C1 segment of cervical spinal cord (tissue), 14 donors: ENCODE results near the gene GALNT11.
A peak's percentile ranks its signal among the peaks of the same experiment; 100 is the strongest.
"Not testable (repeated sequence)": the region's sequence is repeated elsewhere in the genome, so short reads cannot be mapped to it uniquely, and the experiment has no call there.

Experiments
- DNase-seq, 14 donors: peaks; one replicate each; lab custom pipeline; 2025; lab: John Stamatoyannopoulos, UW

GALNT11 gene

DNA sequence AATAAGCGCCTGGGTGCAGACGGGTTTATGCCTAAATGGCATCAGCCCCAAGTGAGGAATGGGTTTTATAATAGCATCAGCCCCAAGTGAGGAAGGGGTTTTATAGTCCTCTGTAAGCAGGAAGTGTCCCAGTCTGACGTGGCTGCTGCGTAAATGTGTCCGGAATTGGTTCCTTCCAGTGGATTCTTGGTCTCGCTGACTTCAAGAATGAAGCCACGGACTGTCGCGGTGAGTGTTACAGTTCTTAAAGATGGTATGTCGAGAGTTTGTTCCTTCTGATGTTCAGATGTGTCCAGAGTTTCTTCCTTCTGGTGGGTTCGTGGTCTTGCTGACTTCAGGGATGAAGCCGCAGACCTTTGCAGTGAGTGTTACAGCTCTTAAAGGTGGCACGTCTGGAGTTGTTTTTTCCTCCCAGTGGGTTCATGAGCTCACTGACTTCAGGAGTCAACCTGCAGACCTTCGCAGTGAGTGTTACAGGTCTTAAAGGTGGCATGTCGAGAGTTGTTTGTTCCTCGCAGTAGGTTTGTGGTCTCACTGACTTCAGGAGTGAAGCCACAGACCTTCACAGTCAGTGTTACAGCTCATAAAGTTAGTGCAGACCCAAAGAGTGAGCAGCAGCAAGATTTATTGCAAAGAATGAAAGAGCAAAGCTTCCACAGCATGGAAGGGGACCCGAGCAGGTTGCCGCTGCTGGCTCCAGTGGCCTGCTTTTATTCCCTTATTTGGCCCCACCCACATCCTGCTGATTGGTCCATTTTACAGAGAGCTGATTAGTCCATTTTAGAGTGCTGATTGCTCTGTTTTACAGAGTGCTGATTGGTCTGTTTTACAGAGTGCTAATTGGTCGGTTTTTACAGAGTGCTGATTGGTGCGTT is 2.3 kb downstream of the GALNT11 start:
- DNase-seq: not testable (repeated sequence)

DNA sequence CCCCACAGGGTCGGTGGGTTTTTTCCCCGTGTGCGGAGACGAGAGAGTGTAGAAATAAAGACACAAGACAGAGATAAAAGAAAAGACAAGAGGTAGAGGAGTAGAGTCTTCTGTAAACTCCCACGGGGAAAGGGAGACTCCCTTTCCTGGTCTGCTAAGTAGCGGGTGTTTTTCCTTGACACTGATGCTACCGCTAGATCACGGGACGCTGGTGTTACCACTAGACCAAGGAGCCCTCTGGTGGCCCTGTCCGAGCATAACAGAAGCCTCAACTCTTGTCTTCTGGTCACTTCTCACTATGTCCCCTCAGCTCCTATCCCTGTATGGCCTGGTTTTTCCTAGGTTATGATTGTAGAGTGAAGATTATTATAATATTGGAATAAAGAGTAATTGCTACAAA is 4.6 kb downstream of the GALNT11 start:
- peak in 2 of 14 donors; percentile 14 to 19 for DNase-seq

DNA sequence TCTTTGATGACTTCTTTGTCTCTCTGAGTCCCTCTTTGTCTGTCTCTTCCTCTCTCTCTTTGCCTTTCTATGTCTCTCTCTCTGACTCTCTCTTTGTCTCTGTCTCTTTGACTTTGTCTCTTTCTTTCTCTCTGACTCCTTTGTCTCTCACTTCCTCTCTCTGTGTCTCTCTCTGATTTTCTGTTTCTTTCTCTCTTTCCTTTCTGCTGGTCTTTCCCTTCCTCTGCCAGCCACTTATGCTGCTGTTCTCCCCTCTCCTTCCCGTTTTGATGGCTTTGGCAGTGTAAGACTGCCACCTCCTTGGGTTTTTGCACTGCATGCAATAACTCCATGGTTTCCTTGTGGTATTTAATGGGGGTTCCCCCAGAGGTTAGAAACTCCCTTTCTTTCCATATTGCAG is 5.2 kb downstream of the GALNT11 start:
- not testable (repeated sequence) for DNase-seq

GRCh38 chr7:152035817-152036216 is 10.3 kb downstream of the GALNT11 start:
- no peak for DNase-seq

- not testable (repeated sequence) for DNase-seq
These were observed 12.9 kb downstream of the GALNT11 start for GRCh38 chr7:152038410-152038809.

- DNase-seq: peak in 1 of 14 donors; percentile 32
These were observed 17.6 kb downstream of the GALNT11 start for GRCh38 chr7:152043086-152043485.

- DNase-seq: not testable (repeated sequence)
These were observed 19.4 kb downstream of the GALNT11 start for GRCh38 chr7:152044909-152045308.

DNA sequence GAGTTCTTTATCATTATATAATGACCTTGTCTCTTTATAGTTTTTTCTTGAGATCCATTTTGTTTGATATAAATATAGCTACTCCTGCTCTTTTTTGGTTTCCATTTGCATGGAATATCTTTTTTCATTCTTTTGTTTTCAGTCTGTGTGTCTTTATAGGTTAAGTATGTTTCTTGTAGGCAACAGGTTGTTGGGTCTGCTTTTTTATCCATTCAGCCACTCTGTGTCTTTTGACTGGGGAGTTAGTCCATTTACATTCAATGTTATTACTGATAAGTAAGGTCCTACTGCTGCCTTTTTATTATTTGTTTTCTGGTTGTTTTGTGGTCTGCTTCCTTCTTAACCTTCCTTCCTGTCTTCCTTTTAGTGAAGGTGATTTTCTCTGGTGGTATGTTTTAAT is 21.1 kb downstream of the GALNT11 start:
- DNase-seq: no peak

DNA sequence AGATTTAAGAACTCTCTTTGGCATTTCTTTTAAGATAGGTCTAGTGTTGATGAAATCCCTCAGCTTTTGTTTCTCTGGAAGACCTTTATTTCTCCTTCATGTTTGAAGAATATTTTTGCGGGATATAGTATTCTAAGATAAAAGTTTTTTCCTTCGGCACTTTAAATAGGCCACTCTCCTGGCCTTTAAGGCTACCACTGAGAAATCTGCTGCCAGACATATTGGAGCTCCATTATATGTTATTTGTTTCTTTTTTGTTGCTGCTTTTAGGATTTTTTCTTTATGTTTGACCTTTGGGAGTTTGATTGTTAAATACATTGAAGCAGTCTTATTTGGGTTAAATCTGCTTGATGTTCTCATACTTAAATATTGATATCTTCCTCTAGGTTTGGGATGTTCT is 22.6 kb downstream of the GALNT11 start:
- no peak for DNase-seq

DNA sequence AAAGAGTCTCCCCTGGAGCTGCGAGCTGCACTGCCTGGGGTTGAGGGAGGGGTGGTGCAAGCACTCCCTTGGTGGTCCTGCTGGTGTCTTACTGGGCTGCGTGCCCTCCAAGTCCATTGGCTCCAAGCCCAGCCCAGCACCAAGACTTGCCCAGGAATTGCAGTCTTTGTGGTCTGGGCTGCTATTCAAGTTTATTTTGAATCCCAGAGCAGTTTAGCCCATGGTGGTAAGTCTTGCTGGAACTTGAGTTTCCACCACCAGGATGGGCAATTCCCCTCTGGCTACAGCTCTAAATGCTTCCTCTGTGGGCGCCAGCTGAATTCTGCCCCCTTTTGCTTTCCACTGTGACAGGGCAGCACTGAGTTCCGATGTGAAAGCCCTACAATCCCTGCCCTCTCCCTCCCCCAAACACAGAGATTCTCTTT is 25.1 kb downstream of the GALNT11 start:
- DNase-seq: peak in 7 of 14 donors; percentile 8 to 64 (median 30)

DNA sequence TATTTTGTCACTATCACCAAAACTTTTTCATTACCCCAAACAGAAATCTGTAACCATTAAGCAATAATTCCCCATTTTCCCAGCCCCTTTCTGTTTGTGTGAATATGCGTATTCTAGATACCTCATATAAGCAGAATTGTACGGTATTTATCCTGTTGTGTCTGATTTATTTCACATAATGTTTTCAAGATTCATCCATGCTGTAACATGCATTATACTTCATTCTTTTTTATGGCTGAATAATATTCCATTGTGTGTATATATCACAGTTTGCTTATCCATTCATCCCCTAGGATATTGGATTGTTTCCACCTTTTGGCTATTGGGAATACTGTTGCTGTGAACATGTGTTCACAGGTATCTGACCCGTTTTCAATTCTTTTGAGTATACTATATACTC is 26.5 kb downstream of the GALNT11 start:
- DNase-seq: no peak

- DNase-seq: no peak
These were observed 27.3 kb downstream of the GALNT11 start for GRCh38 chr7:152052771-152053170.

DNA sequence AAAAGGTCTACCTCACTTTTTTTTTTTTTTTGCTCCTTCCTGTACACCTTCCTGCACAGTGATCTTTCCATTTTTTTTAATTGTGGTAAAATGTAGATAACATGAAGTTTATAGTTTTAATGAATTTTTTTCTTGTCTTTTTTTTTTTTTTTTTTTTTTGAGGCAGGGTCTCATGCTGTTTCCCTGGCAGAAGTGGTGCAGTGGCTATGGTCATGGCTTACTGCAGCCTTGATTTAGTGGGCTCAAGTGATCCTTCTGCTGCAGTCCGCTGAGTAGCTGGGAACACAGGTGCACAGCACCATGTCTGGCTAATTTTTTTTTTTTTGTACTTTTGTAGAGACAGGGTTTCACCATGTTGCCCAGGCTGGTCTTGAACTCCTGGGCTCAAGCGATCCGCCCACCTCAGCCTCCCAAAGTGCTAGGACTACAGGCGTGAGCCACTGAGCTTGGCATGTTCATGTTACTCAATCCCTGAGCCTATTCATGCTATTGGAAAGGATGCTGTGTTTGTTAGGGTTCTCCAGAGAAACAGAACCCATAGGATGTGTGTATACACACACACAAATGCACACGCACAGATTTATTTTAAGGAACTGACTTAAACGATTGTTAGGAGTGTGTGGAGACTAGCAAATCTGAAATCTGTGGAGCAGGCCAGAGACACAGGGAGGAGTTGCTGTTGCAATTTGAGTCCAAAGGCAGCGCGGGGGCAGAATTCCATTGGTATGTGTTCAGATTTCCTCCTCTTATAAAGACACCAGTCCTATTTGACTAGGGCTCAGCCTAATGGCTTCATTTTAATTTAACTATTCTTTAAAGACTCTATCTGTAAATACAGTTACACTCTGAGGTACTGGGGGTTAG is 29.1 kb downstream of the GALNT11 start:
- DNase-seq: no peak

GRCh38 chr7:152056621-152057274 is 31.3 kb downstream of the GALNT11 start:
- no peak for DNase-seq

DNA sequence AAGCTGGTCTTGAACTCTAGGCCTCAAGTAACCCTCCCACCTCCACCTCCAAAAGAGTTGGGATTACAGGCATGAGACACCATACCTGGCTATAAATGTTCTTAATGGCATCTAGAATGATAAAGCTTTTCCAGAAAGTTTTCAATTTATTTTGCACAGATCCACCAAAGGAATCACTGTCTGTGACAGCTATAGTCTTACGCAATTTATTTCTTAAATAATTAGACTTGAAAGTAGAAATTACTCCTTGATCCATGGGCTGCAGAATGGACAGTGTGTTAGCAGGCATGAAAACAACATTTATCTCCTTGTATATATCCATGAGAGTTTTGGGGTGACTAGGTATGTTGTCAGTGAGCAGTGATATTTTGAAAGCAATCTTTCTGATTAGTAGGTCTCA is 33.8 kb downstream of the GALNT11 start:
- no peak for DNase-seq

- DNase-seq: not testable (repeated sequence)
These were observed 35.6 kb downstream of the GALNT11 start for GRCh38 chr7:152061086-152061485.

- DNase-seq: not testable (repeated sequence)
These were observed 37.7 kb downstream of the GALNT11 start for GRCh38 chr7:152063192-152063591.

DNA sequence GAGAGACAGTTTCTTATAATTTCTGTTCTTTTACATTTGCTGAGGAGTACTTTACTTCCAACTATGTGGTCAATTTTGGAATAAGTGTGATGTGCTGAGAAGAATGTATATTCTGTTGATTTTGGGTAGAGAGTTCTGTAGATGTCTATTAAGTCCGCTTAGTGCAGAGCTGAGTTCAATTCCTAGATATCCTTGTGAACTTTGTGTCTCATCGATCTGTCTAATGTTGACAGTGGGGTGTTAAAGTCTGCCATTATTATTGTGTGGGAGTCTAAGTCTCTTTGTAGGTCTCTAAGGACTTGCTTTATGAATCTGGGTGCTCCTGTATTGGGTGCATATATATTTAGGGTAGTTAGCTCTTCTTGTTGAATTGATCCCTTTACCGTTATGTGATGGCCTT is 38.3 kb downstream of the GALNT11 start:
- DNase-seq: not testable (repeated sequence)

DNA sequence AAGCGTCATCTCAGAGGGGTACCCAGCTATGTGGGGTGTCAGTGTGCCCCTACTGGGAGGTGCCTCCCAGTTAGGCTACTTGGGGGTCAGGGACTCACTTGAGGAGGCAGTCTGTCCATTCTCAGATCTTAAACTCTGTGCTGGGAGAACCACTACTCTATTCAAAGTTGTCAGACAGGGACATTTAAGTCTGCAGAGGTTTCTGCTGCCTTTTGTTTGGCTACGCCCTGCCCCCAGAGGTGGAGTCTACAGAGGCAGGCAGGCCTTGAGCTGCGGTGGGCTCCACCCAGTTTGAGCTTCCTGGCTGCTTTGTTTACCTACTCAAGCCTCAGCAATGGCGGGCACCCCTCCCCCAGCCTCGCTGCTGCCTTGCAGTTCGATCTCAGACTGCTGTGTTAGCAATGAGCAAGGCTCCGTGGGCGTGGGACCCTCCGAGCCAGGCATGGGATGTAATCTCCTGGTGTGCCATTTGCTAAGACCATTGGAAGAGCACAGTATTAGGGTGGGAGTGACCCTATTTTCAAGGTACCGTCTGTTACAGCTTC is 40.4 kb downstream of the GALNT11 start:
- DNase-seq: not testable (repeated sequence)

- no peak for DNase-seq
These were observed 46.9 kb downstream of the GALNT11 start for GRCh38 chr7:152072421-152072820.

DNA sequence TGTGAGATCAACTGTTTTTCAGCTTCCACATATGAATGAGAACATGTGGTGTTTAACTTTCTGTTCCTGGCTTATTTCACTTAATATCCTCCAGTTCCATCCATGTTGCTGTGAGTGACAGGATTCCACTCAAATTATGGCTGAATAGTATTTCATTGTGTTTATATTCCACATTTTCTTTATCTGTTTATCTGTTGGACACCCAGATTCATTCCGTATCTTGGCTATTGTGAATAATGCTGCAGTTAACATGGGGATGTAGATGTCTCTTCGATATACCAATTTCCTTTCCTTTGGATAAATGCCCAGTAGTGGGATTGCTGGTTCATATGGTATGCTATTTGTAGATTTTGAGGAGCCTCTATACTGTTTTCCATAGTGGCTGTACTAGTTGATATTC is 47.9 kb downstream of the GALNT11 start:
- DNase-seq: no peak

DNA sequence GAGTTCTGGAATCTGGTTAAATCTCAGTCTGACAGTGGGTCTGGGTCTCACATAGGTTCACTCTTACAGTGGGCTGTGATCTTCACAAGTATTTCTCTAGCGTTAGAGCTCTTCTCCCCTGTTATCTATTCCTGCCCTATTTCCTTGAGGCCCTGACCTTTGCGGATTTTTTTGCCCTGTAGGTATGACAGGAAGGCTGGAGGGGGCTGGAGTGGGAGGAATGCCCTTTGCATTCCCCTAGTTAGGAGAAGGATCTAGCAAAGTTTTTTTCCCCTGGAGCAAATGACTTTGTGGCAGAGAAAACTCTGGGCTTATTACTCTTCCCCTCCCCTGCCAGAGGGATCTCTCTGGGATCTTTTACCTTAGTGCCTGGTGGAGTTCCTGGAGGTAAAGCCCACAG is 49.2 kb downstream of the GALNT11 start:
- no peak for DNase-seq
